Measurements from ENCODE around the gene GMDS. TPM values are rescaled to one million over a fixed set of nuclear protein-coding genes. Genes with fewer than 3 reads are reported as not detected.

The GMDS gene
- total and polyA plus RNA-seq, 2 donors (not counting 3 experiments of a cell fraction or from before 2014, with no cell fraction given) = 9.8 to 23.5 TPM

- intact Hi-C loops (cut with micrococcal nuclease) = no loop called here
- Histone ChIP-seq H3K36me3 (ENCODE audit: control insufficient read depth in 2 of 2, extremely low read depth in 1 of 2, insufficient read depth in 2 of 2, low read length in 2 of 2) (no peaks in the 10 kb centered on the region), H4K20me1 (replicated peaks; ENCODE audit: control insufficient read depth, extremely low read depth, insufficient read depth, low read length) (no peaks in the 10 kb centered on the region), H2AFZ (ENCODE audit: low read depth, low read length) (no peak overlapping the region), H3K4me3 (replicated peaks in 1 of 3; ENCODE audit: insufficient read depth in 1 of 3, low read depth in 1 of 3, low read length in 3 of 3) (no peak overlapping the region), H3K79me2 (ENCODE audit: control insufficient read depth, insufficient read depth, low read length) (no peaks in the 10 kb centered on the region), H3K4me2 (ENCODE audit: insufficient read depth, low read length) (no peak overlapping the region), H3K9me1 (replicated peaks; ENCODE audit: control insufficient read depth, extremely low read depth, insufficient read depth, low read length) (no peaks in the 10 kb centered on the region), H3K27ac (ENCODE audit: insufficient read depth, low read depth, low read length) (no peak overlapping the region), H3K27me3 (ENCODE audit: control insufficient read depth in 2 of 2, insufficient read depth in 2 of 2, low read length in 2 of 2) (no peaks in the 10 kb centered on the region), H3K9ac (replicated peaks; ENCODE audit: extremely low read depth, insufficient read depth, low read length) (no peak overlapping the region), H3K4me1 (ENCODE audit: control insufficient read depth, extremely low read depth, insufficient read depth, low read length) (no peaks in the 10 kb centered on the region), H3K9me3 (replicated peaks; ENCODE audit: control insufficient read depth, insufficient read depth, low read length) (no peaks in the 10 kb centered on the region)
- no peak for TF ChIP-seq POLR2AphosphoS5 (IDR thresholded peaks at IDR 0.05; ENCODE audit: insufficient read depth, low read depth, low read length)
- no peak for TF ChIP-seq FOS (IDR thresholded peaks at IDR 0.05; ENCODE audit: borderline replicate concordance, insufficient read depth, low read length)
- TF ChIP-seq JUN (IDR thresholded peaks at IDR 0.05; ENCODE audit: borderline replicate concordance, insufficient read depth, insufficient read length, low read depth) = no peak
- no peak for TF ChIP-seq MAX (IDR thresholded peaks at IDR 0.05; ENCODE audit: insufficient read depth, insufficient read length)
- TF ChIP-seq MYC (IDR thresholded peaks at IDR 0.05; ENCODE audit: low read depth, low read length) = no peak
- no peak for TF ChIP-seq CTCF (IDR thresholded peaks at IDR 0.05; ENCODE audit: extremely low read depth in 1 of 2, insufficient read depth in 1 of 2, low read depth in 1 of 2, low read length in 2 of 2)
- no peak for TF ChIP-seq POLR2A (IDR thresholded peaks at IDR 0.05; ENCODE audit: low read depth, low read length)
- no peak for TF ChIP-seq GATA2 (IDR thresholded peaks at IDR 0.05; ENCODE audit: insufficient read depth, insufficient read length, low read depth, low read length)
- TF ChIP-seq EZH2 (IDR thresholded peaks at IDR 0.05; ENCODE audit: borderline replicate concordance, low read depth, low read length, severe bottlenecking) = no peak
- BruUV-seq (replicated peaks) = no TSS peak
- CTCF ChIA-PET = interaction anchor here (0.9 to 7.9 kb wide), 4 partner anchors 11 to 88 kb away, joined by 3 to 54 read pairs (median 4); no protein-coding TSS in a partner anchor
- FAIRE-seq (no peak), DNase-seq (ENCODE audit: low read depth, low spot score) (no peak)
- dilution Hi-C loops (cut with MboI; ENCODE audit: extremely low pct_ligation_motif_present, low sequenced_read_pairs) = no loop called here
- POLR2A ChIA-PET = no interaction called here
Measured at GRCh38 chr6:1698527-1698926, 546.9 kb downstream of the GMDS start.

Measured in endothelial cell of umbilical vein (primary cell).